ENCODE data around the gene CSTPP1. TPM values are rescaled to one million over a fixed set of nuclear protein-coding genes. Genes with fewer than 3 reads are reported as not detected.

Gene CSTPP1
- total and polyA plus RNA-seq, 2 donors (not counting 3 experiments of a cell fraction or from before 2014, with no cell fraction given) = 25.9 to 38.2 TPM

- intact Hi-C loops (cut with micrococcal nuclease) = no loop called here
- no peak for FAIRE-seq
- H3K4me3 ChIP-seq (replicated peaks in 1 of 3; ENCODE audit: insufficient read depth in 1 of 3, low read depth in 1 of 3, low read length in 3 of 3) = no peak overlapping the region
Observed at GRCh38 chr11:46912526-46913150, 23.9 kb upstream of the CSTPP1 start.

More at GRCh38 chr11:46912526-46913150, 23.9 kb upstream of the CSTPP1 start:
- ChIA-PET CTCF (interaction anchor here (0.9 to 5.5 kb wide), 6 partner anchors 10 to 250 kb away, joined by 3 to 47 read pairs (median 6); partner anchors contain the start of gene CSTPP1), POLR2A (interaction anchor here (0.6 kb wide), 1 partner anchor 13 kb away, joined by 3 read pairs; no protein-coding TSS in a partner anchor)
- H3K9me3 ChIP-seq (replicated peaks; ENCODE audit: control insufficient read depth, insufficient read depth, low read length) = no peaks in the 10 kb centered on the region
- H2AFZ ChIP-seq (ENCODE audit: low read depth, low read length) = no peak overlapping the region
- H3K4me2 ChIP-seq (ENCODE audit: insufficient read depth, low read length) = no peak overlapping the region
- DNase-seq (ENCODE audit: low read depth, low spot score) = no peak
- H3K4me1 ChIP-seq (ENCODE audit: control insufficient read depth, extremely low read depth, insufficient read depth, low read length) = peaks cover 9% of the 10 kb centered on the region
- TF ChIP-seq POLR2A (IDR thresholded peaks at IDR 0.05; ENCODE audit: low read depth, low read length) (no peak), JUN (IDR thresholded peaks at IDR 0.05; ENCODE audit: borderline replicate concordance, insufficient read depth, insufficient read length, low read depth) (no peak), CTCF (IDR thresholded peaks at IDR 0.05; ENCODE audit: extremely low read depth in 1 of 2, insufficient read depth in 1 of 2, low read depth in 1 of 2, low read length in 2 of 2) (no peak), POLR2AphosphoS5 (IDR thresholded peaks at IDR 0.05; ENCODE audit: insufficient read depth, low read depth, low read length) (no peak), MAX (IDR thresholded peaks at IDR 0.05; ENCODE audit: insufficient read depth, insufficient read length) (no peak), EZH2 (IDR thresholded peaks at IDR 0.05; ENCODE audit: borderline replicate concordance, low read depth, low read length, severe bottlenecking) (no peak), GATA2 (IDR thresholded peaks at IDR 0.05; ENCODE audit: insufficient read depth, insufficient read length, low read depth, low read length) (no peak), FOS (IDR thresholded peaks at IDR 0.05; ENCODE audit: borderline replicate concordance, insufficient read depth, low read length) (no peak), MYC (IDR thresholded peaks at IDR 0.05; ENCODE audit: low read depth, low read length) (no peak)
- H3K9me1 ChIP-seq (replicated peaks; ENCODE audit: control insufficient read depth, extremely low read depth, insufficient read depth, low read length) = no peaks in the 10 kb centered on the region
- dilution Hi-C loops (cut with MboI; ENCODE audit: extremely low pct_ligation_motif_present, low sequenced_read_pairs) = no loop called here
- no peaks in the 10 kb centered on the region for H3K79me2 ChIP-seq (ENCODE audit: control insufficient read depth, insufficient read depth, low read length)
- H3K36me3 ChIP-seq (ENCODE audit: control insufficient read depth in 2 of 2, extremely low read depth in 1 of 2, insufficient read depth in 2 of 2, low read length in 2 of 2) = no peaks in the 10 kb centered on the region
- no TSS peak for BruUV-seq (replicated peaks)
- H3K27ac ChIP-seq (ENCODE audit: insufficient read depth, low read depth, low read length) = no peak overlapping the region
- peaks cover 20 to 29% of the 10 kb centered on the region in 2 experiments for H3K27me3 ChIP-seq (ENCODE audit: control insufficient read depth in 2 of 2, insufficient read depth in 2 of 2, low read length in 2 of 2)
- no peaks in the 10 kb centered on the region for H4K20me1 ChIP-seq (replicated peaks; ENCODE audit: control insufficient read depth, extremely low read depth, insufficient read depth, low read length)
- no peak overlapping the region for H3K9ac ChIP-seq (replicated peaks; ENCODE audit: extremely low read depth, insufficient read depth, low read length)

Data from endothelial cell of umbilical vein (primary cell).